Stimulated activated naive B cell treated with anti-CD40 and anti-IgM and Interleukin-4, amounts not matched to agents 10 μg/mL and 1 μg/mL and 100 μg/mL, for 72 hours (primary cell): ENCODE measurements around the gene GAK.

ENCODE experiments used
- ATAC-seq, 2 donors: fragments of 150-1000 bp; cut with Tn5 transposase; replicated peaks; 2 replicates each; pipeline ENCODE4 v1.10.0; 2021; ENCODE audit warnings: moderate library complexity in 1 of 2
- DNase-seq: peaks from one replicate; pipeline ENCODE4 v3.0.0; 2021
- H3K27ac Mint-ChIP-seq: one replicate; pipeline ENCODE4 v1.8.0; 2022; ENCODE audit warnings: mild to moderate bottlenecking, mixed read lengths
- H3K27me3 Mint-ChIP-seq, 2 donors: one replicate each; pipeline ENCODE4 v1.8.0; 2022; ENCODE audit warnings: mixed read lengths in 2 of 2
- H3K36me3 Mint-ChIP-seq, 2 donors: one replicate each; pipeline ENCODE4 v1.8.0; 2022; ENCODE audit warnings: mixed read lengths in 2 of 2, mild to moderate bottlenecking in 1 of 2
- H3K4me1 Mint-ChIP-seq, 2 donors: one replicate each; pipeline ENCODE4 v1.8.0; 2022; ENCODE audit warnings: mixed read lengths in 2 of 2, mild to moderate bottlenecking in 1 of 2
- H3K4me3 Mint-ChIP-seq, 2 donors: one replicate each; pipeline ENCODE4 v1.8.0; 2022; ENCODE audit warnings: mild to moderate bottlenecking in 2 of 2, mixed read lengths in 2 of 2, moderate library complexity in 1 of 2
- H3K9me3 Mint-ChIP-seq, 2 donors: one replicate each; pipeline ENCODE4 v1.8.0; 2022; ENCODE audit warnings: mixed read lengths in 2 of 2, mild to moderate bottlenecking in 1 of 2

GAK gene

DNA sequence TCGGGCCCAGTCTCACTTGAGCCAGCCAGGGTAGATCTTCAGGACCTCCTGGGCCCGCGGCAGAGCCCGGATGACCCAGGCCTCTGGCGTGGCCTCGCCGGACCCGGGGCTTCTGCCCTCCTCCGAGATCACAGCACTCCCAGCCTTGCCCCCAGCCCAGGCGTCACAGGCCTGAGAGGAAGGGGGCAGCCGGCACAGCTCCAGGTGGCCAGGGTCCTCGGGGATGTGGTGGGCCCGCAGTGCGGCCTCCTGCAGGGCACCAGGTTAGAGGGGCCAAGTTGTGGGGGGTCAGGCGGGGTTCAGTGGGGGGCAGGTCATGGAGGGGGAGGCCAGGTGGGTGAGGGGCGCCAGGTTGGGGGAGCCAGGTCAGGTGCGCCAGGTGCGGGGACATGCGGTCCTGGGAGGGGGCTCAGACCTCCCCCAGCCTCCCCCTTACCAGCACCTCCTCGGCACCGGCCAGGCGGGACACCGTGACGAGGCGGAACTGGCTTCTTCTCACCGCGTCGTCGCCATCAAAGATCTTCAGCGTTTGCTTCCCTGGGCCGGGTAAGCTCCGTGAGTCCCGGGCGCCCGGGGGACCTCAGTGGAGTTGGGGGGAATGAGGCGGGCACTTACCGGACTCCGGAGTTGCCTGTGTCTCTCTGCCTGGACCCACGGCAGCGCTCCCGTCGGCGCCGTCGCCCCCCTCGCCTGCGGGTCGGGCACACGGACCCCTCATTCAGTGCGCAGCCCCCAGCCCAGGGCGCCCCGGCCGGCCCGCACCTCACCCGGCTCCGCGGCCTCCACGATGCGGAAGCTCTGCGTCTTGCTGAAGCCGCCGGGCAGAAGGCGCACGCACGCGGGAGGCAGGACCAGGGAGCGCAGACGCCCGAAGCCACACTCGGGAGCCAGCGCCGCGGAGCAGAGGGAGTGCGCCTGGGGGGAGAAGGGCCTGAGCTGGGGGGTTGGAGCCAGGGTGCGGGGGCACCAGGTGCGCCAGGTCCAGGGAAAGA, 35.3 kb upstream of the GAK start:
- H3K9me3 Mint-ChIP-seq, result no peaks in the 10 kb centered on the region
- peaks cover 9 to 27% of the 10 kb centered on the region in 2 donors for H3K4me1 Mint-ChIP-seq
- no peak for DNase-seq
- peaks cover 3 to 14% of the 10 kb centered on the region in 2 donors for H3K36me3 Mint-ChIP-seq
- H3K27me3 Mint-ChIP-seq, result no peaks in the 10 kb centered on the region
- H3K27ac Mint-ChIP-seq, result no peak overlapping the region
- no peak overlapping the region for H3K4me3 Mint-ChIP-seq
- peak in 1 of 2 donors; percentile 43 for ATAC-seq

DNA sequence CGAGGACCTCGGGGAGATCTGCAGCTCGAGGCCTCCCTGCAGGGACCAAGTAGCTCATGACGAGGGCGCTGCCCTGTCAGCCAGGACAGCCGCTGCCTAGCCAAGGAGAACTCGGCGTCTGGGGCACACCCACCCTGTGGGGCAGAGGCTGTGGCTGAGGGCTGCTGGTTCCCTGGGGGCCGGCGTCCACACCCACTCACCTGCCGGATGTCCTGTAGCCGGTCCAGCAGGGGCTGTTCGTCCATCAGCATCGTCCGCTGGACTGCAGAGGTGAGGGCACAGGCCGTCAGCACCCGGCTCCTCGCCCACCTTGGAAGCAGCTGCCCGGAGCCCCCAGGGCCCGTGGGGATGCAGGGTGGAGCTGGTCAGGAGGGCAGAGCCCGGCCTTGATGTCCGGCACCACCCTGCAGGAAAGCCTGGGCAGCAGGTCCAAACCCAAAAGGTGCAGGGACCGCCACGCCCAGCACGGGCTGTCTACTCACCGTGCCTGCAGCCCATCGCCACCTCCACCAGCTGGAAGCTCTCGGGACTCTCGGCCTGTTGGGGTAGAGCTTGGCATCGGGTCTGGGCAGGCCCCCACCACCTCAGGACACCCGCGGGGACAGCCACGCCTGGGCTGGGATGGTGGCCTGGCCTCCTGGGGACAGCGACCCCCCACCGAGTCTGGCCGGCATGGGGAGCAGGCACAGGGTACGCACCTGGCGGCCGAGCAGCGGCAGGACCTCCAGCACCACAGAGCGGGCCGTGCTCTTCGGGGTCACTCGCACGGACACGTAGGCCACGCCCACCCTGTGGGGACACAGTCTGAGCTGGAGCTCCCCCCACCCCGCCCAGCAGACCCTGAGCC, 34.4 kb upstream of the GAK start:
- no peaks in the 10 kb centered on the region for H3K27me3 Mint-ChIP-seq
- ATAC-seq, result no peak
- H3K36me3 Mint-ChIP-seq, result peaks cover 9 to 21% of the 10 kb centered on the region in 2 donors

DNA sequence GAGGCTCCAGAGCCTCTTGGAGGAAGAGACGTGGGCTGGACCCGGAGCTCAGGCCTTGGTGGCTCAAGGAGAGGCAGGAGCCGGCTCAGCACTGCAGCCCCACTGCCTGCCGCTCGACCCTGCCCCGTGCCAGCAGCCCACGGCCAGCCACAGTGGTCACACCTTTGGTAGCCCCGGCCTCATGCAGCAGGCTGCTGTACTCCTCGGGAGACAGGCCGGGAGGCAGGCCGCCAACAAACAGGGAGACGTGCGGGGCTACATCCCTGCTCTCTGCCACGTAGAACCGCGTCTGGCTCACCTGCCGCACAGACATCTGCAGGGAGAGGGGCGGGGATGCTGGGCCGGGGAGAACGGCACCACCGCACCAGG, 33.6 kb upstream of the GAK start:
- DNase-seq, result no peak
- no peak overlapping the region for H3K4me3 Mint-ChIP-seq

More for the DNA sequence above, 34.4 kb upstream of the GAK start:
- Mint-ChIP-seq H3K9me3 (no peaks in the 10 kb centered on the region), H3K4me3 (no peak overlapping the region), H3K27ac (no peak overlapping the region), H3K4me1 (peaks cover 7 to 19% of the 10 kb centered on the region in 2 donors)
- DNase-seq, result no peak

DNA sequence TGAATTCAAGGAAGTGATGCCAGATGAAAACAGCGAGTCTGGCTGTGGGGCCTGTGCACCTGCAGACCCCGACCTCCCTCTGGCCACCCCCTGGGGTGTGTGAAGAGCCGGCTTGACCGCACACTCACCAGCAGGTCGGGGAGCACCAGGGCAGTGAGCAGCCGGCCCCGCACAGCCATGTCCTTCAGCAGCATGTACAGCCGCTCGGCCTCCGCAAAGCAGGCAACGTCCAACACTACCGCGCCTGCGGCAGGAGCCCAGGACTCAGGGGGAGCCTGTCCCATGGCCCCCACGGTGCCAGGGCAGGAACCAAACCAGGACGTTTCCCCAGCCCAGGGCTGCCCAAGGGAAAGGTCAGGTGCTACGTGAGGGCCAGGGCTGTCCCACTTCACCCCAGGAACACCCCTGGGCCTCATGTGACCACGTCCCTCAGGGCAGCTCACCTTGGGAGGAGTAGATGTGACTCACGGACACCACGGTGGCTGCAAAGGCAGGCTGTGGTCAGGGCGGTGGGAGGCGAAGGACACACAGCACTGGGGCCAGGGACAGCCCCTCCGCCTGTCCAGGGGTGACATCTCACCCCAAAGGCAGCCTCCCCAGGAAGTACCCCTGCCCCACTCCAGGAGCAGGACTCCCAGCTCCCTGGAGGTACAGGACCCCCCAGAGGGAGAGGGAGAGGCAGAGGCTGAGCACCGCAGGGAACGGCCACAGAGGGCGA, 33.1 kb upstream of the GAK start:
- Mint-ChIP-seq H3K4me3 (no peak overlapping the region), H3K27me3 (no peaks in the 10 kb centered on the region), H3K27ac (no peak overlapping the region), H3K9me3 (no peaks in the 10 kb centered on the region), H3K4me1 (peaks cover 0 to 8% of the 10 kb centered on the region in 2 donors), H3K36me3 (peaks cover 15 to 16% of the 10 kb centered on the region in 2 donors)
- ATAC-seq (no peak), DNase-seq (no peak)

More for the DNA sequence above, 33.6 kb upstream of the GAK start:
- no peak overlapping the region for H3K27ac Mint-ChIP-seq
- ATAC-seq, result no peak
- peaks cover 12 to 20% of the 10 kb centered on the region in 2 donors for H3K36me3 Mint-ChIP-seq
- peaks cover 3 to 12% of the 10 kb centered on the region in 2 donors for H3K4me1 Mint-ChIP-seq
- H3K9me3 Mint-ChIP-seq, result no peaks in the 10 kb centered on the region
- H3K27me3 Mint-ChIP-seq, result no peaks in the 10 kb centered on the region

DNA sequence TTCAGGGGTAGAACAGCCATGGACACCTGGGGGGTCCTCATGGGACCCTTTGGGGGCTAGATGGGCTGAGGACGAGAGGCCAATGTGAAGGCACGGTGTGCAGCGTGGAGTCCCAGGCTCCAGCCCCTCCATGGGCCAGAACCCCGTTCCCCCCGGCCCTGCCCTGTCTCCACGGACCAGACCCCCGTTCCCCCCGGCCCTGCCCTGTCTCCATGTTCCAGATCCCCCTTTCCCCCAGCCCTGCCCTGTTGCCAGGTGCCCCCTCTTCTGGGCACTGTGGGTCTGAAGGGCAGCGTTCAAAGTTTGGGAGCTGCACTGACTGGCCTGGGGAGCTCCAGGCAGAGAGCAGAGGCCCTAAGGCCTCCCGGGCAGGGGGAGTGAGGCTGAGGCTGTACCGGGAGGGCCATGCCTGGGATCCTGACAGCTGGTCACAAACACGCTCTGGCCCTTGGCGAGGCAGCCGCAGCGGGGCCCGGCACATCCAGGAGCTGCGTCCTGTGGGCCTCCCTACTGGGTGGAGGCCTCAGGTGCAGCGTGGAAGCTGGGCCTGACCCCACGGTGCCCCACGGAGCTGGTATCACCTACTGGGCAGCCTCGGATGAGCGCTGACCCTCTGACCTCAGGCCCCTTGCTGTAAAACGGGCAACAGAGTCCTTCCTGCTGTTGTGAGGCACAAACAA, 32.4 kb upstream of the GAK start:
- Mint-ChIP-seq H3K4me3 (no peak overlapping the region), H3K9me3 (no peaks in the 10 kb centered on the region), H3K36me3 (peaks cover 15 to 16% of the 10 kb centered on the region in 2 donors), H3K27ac (no peak overlapping the region), H3K27me3 (no peaks in the 10 kb centered on the region), H3K4me1 (peaks cover 0 to 8% of the 10 kb centered on the region in 2 donors)
- DNase-seq, result no peak
- ATAC-seq, result no peak

DNA sequence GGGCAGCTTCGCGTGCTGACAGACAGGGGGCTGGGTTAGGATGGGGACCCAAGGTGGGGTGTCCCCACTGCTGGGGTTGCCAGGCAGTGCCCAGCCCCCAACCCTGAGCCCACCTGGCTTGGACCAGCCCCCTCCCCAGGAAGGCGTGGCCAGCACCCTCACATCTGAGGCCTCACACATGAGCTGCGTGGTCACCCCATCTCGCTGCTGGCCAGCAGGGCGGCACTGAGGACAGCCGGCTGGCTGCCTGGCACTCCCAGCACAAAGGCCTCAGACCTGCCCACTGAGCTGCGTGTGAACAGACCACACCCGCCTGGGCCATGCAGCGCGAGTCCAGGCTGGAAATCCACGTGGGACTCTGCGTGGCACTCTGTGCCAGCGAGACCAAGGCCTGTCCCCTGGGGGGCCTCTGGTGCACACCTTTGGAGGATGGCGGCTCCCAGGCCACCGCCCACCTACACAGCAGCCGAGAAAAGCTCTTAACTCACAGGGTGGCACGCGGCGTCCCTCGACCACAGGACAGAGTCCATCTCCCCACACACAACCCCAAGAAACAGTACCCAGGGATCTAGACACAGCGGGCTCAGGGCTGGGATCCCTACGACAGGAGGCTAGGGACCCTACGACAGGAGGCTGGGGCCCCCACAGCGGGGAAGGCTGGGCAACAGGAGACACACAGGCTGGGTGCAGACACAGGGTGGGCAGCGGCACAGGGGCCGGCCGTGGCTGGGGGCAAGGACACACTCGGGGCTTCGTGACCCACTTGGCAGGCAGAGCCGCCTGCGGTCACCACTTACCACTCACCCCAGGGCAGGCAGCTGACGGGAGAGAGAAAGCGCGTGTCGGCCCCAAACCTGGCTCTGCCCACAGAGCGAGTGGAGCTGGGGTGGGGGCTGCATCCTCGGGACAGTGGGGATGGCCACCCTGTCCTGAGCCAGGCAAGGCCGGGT, 31.4 kb upstream of the GAK start:
- DNase-seq, result no peak

DNA sequence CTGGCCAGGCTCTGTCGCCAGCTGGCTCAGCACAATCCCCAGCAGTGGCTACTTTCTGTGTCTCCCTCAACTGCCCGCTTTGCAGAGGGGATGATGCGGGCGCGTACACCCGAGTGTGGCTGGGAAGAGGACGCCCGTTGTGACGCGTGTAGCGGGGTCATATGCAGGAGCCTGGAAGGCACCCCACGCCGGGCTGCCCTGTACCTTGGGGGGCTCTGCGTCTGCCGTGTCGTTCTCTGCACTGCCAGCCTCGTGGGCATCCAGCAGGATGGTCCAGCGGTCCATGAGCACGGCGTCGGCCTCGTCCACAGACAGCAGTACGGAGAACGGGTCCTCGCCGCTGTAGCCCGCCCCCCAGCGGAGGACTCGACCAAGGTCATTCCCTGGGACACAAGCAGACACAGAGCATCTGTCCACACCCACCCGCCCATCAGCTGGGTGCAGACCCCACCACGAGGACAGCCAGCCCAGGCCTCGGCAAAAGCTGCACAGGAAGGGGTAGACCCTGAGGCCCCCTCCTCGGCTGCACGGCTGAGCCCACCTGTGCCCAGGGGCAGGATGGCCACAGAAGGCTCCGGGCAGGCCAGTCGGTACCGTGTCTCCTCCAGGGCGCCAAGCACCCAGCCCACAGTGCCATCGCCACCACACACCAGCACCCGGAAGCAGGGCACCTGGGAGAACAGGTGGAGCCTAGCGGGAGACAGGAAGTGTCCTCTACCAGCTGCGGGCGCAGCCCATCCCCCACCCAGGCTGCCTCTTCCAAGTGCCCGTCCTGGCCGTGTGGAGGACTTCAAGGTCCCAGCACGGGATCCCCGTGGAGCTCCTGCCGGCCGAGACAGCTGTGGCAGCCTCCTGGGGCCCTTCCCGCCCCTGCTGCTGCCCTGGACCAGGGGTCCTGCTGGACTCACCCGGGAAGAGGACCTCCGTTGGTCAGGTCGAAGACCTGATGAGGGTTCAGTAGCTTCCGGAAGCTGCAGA, 30.4 kb upstream of the GAK start:
- peaks cover 26 to 28% of the 10 kb centered on the region in 2 donors for H3K36me3 Mint-ChIP-seq
- H3K4me1 Mint-ChIP-seq, result no peaks in the 10 kb centered on the region
- no peak overlapping the region for H3K4me3 Mint-ChIP-seq
- H3K27ac Mint-ChIP-seq, result no peak overlapping the region
- H3K27me3 Mint-ChIP-seq, result no peaks in the 10 kb centered on the region
- DNase-seq (no peak), ATAC-seq (no peak)
- H3K9me3 Mint-ChIP-seq, result no peaks in the 10 kb centered on the region

More for the DNA sequence above, 31.4 kb upstream of the GAK start:
- no peak overlapping the region for H3K27ac Mint-ChIP-seq
- H3K36me3 Mint-ChIP-seq, result peaks cover 20% of the 10 kb centered on the region in 2 donors
- no peaks in the 10 kb centered on the region for H3K27me3 Mint-ChIP-seq
- ATAC-seq, result no peak
- H3K4me3 Mint-ChIP-seq, result no peak overlapping the region
- H3K9me3 Mint-ChIP-seq, result no peaks in the 10 kb centered on the region
- peaks cover 0 to 1% of the 10 kb centered on the region in 2 donors for H3K4me1 Mint-ChIP-seq

DNA sequence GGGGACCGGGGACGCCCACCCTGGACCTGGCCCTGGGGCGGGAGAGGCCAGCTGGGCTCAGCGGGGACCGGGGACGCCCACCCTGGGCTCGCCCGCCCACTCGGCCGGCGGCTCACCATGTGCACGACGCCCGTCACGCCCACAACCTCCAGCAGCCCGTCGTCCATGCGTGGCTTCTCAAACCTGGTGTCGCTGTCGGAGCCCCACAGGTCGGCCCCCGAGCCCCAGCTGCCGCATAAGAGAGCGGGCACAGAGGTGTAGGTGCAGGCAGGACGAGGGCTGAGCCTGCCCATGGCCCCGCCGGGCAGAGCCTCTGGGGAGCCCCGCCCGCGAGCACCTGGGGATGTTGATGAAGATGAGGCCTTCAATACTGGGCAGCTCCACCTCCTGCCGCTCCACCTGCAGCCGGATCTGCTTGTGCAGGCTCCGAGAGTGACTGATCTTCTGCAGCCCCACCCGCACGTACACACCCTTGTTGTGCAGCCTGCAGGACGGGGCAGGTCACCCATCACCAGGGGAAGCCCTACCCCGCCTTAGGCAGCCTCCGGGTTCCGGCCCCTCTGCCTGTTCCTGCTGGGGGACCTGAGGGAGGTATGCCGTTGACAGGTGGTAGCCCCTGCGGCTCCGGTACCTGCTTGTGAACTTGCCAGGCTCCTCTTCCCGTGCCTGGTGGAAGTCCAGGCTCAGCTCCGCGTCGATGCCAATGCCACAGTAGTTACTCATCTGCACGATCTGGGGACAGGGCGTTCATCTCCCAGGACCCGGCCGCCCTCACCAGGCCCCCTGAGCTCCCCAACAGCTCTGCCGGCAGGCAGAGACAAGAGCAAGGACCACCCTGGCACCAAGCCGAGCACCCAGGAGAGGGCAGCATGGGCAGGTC, 29.5 kb upstream of the GAK start:
- no peak for DNase-seq
- peaks cover 28 to 34% of the 10 kb centered on the region in 2 donors for H3K36me3 Mint-ChIP-seq
- no peaks in the 10 kb centered on the region for H3K27me3 Mint-ChIP-seq
- ATAC-seq, result no peak
- no peaks in the 10 kb centered on the region for H3K9me3 Mint-ChIP-seq
- peak overlapping the region; percentile 47 for H3K27ac Mint-ChIP-seq
- H3K4me3 Mint-ChIP-seq, result no peak overlapping the region
- no peaks in the 10 kb centered on the region for H3K4me1 Mint-ChIP-seq

DNA sequence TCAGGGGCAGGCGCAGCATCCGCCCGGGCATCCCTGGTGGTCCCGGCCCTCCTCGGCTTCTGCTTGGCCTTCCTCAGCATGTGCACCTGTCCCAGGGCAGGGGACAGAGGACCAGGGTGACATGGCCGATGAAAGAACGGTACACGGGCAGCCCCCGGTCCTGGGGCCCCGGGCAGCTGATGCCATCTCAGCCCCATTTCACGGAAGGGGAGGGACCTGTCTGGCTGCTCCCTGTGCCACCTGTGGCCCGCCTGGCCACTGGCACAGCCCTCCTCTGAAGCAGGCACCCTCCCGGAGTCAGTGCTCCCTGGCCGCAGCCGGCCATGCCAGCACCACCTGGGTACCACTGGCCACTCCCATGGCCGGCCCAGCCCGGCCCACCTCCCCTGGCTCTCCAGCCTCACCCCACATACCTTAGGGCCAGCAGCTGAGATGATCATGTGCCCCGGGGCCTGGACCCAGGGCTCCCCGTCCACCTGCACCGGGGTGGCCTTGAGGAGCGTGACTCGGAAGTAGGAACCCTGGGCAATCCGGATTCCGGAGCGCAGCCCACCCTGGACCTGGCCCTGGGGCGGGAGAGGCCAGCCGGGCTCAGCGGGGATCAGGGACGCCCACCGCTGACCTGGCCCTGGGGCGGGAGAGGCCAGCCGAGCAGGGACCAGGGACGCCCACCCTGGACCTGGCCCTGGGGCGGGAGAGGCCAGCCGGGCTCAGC, 28.7 kb upstream of the GAK start:
- H3K36me3 Mint-ChIP-seq, result peaks cover 28 to 40% of the 10 kb centered on the region in 2 donors
- no peak for DNase-seq
- H3K27ac Mint-ChIP-seq, result peak overlapping the region; percentile 31
- ATAC-seq, result no peak
- H3K9me3 Mint-ChIP-seq, result no peaks in the 10 kb centered on the region
- no peaks in the 10 kb centered on the region for H3K4me1 Mint-ChIP-seq
- H3K4me3 Mint-ChIP-seq, result no peak overlapping the region
- H3K27me3 Mint-ChIP-seq, result no peaks in the 10 kb centered on the region

DNA sequence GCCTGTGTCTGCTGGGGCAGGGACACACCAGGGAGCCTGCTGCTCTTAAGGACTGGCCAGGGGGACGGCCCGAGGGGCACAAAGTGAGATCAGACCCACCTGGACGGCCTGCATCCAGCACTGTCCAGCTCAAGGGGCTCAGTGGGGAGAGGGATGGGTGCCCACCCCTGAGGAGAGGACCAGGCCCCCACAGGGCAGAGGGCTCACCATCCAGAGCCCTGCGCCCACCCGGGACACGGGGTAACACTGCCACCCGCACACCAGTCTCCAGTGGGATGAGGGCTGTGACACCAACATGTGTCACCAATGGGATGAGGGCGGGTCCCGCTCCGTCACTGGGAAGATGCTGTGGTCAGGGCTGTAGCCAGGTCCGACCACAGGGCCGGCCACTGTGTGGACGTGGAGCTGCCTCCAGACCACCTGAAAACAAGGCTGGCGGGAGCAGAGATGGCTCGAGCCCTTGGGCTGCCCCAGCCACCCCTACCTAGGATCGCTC, 28.1 kb upstream of the GAK start:
- ATAC-seq, result peak in 1 of 2 donors; percentile 17

More for the DNA sequence above, 28.1 kb upstream of the GAK start:
- Mint-ChIP-seq H3K36me3 (peaks cover 28 to 40% of the 10 kb centered on the region in 2 donors), H3K9me3 (no peaks in the 10 kb centered on the region), H3K4me3 (no peak overlapping the region), H3K27me3 (no peaks in the 10 kb centered on the region), H3K4me1 (no peaks in the 10 kb centered on the region), H3K27ac (peak overlapping the region; percentile 76)
- no peak for DNase-seq
